NCI-H748 (cell line): ENCODE measurements around the gene GPATCH3.
"Not testable (repeated sequence)": the region's sequence is repeated elsewhere in the genome, so short reads cannot be mapped to it uniquely, and the experiment has no call there.

Source experiments
- DNase-seq: peaks from one replicate; lab custom pipeline; 2025; ENCODE audit not compliant: unreplicated experiment; lab: John Stamatoyannopoulos, UW

Gene GPATCH3

GRCh38 chr1:26913754-26914619 lies 13.7 kb upstream of the GPATCH3 start, which contains the start of gene NR0B2:
Gene NR0B2 (minus strand): TSS chr1:26913975. CDS start chr1:26913940, 35 bp downstream.
- DNase-seq: peak; percentile 97

- no peak for DNase-seq
These were observed 13.1 kb upstream of the GPATCH3 start for GRCh38 chr1:26913389-26913753.

- DNase-seq: no peak
These were observed 11.9 kb upstream of the GPATCH3 start for GRCh38 chr1:26912147-26912490.

- DNase-seq: no peak
These were observed 11.3 kb upstream of the GPATCH3 start for GRCh38 chr1:26911399-26912146.

GRCh38 chr1:26910343-26911160 lies 10.3 kb upstream of the GPATCH3 start:
- no peak for DNase-seq

- DNase-seq: no peak
These were observed 9.7 kb upstream of the GPATCH3 start for GRCh38 chr1:26909951-26910342.

- peak; percentile 69 for DNase-seq
These were observed 7.0 kb upstream of the GPATCH3 start for GRCh38 chr1:26907071-26907917.

- DNase-seq: no peak
These were observed 696 bp upstream of the GPATCH3 start for GRCh38 chr1:26900815-26901511.

- no peak for DNase-seq
These were observed 2.9 kb downstream of the GPATCH3 start for GRCh38 chr1:26897351-26897750.

GRCh38 chr1:26894263-26894662 lies 6.0 kb downstream of the GPATCH3 start:
- no peak for DNase-seq

- no peak for DNase-seq
These were observed 9.8 kb downstream of the GPATCH3 start for GRCh38 chr1:26890467-26890796.

- peak; percentile 84 for DNase-seq
These were observed 10.5 kb downstream of the GPATCH3 start, which contains the start of gene GPN2 for GRCh38 chr1:26889551-26890466. Gene GPN2 (minus strand): TSS chr1:26890283. CDS start chr1:26890096, 187 bp downstream.

- no peak for DNase-seq
These were observed 12.0 kb downstream of the GPATCH3 start for GRCh38 chr1:26888231-26888630.

GRCh38 chr1:26887125-26887524 lies 13.1 kb downstream of the GPATCH3 start:
- no peak for DNase-seq

GRCh38 chr1:26882696-26883463 lies 17.4 kb downstream of the GPATCH3 start:
- DNase-seq: no peak

- DNase-seq: not testable (repeated sequence)
These were observed 18.7 kb downstream of the GPATCH3 start for GRCh38 chr1:26881611-26882010.

- DNase-seq: no peak
These were observed 20.5 kb downstream of the GPATCH3 start for GRCh38 chr1:26879793-26880192.

GRCh38 chr1:26877326-26877725 lies 22.9 kb downstream of the GPATCH3 start:
- DNase-seq: no peak
